Mesangial cell (primary cell): ENCODE data around the gene CCL18. TPM values are rescaled to one million over a fixed set of nuclear protein-coding genes. Genes with fewer than 3 reads are reported as not detected.

Source experiments
- total RNA-seq: library from RNA; depleted of rRNA; stranded (reverse); fragments of >200 nt; gene quantifications from 2 replicates; pipeline ENCODE4 v1.2.3, GENCODE V29; 2015

The CCL18 gene, protein sequence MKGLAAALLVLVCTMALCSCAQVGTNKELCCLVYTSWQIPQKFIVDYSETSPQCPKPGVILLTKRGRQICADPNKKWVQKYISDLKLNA
- not detected in 2 replicates for total RNA-seq

DNA sequence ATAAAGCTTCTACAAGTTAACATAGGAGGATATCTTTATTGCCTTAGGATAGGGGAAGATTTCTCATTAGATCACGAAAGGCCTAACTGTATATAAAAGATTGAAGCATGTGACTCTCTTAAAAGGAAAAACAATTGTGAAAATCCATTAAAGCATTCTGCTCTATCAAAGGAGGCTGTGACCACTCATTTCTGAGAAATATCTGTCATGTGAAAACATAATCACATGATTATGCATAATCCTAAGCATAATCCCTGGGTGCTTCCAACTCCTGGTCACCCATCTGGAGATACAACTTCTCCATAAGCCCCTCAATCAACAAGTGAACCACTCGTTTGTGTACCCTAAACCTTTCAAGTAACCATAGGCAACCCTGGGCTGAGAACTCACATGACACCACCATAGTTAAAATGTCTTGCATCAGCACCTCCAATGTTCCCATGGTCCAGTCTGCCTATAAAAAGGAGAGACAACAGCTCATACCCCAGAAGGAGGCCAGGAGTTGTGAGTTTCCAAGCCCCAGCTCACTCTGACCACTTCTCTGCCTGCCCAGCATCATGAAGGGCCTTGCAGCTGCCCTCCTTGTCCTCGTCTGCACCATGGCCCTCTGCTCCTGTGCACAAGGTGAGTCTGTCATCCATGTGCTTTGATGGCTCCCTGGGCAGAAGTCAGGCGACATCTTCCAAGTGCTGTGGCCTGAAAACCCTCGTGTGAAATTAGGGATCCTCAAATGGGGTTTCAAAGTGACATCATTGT, at the start of gene CCL18:
TSS of gene CCL18 (plus strand) at position 487 of the 756 bp plus-strand sequence. CDS start at position 558, 71 bp downstream.

GRCh38 chr17:36017799-36018198, 46.3 kb upstream of the CCL18 start, which contains the start of gene CCL23:
Gene CCL23, minus strand, starts transcription at chr17:36017972. Its CDS starts 75 bp downstream, at chr17:36017897.

DNA sequence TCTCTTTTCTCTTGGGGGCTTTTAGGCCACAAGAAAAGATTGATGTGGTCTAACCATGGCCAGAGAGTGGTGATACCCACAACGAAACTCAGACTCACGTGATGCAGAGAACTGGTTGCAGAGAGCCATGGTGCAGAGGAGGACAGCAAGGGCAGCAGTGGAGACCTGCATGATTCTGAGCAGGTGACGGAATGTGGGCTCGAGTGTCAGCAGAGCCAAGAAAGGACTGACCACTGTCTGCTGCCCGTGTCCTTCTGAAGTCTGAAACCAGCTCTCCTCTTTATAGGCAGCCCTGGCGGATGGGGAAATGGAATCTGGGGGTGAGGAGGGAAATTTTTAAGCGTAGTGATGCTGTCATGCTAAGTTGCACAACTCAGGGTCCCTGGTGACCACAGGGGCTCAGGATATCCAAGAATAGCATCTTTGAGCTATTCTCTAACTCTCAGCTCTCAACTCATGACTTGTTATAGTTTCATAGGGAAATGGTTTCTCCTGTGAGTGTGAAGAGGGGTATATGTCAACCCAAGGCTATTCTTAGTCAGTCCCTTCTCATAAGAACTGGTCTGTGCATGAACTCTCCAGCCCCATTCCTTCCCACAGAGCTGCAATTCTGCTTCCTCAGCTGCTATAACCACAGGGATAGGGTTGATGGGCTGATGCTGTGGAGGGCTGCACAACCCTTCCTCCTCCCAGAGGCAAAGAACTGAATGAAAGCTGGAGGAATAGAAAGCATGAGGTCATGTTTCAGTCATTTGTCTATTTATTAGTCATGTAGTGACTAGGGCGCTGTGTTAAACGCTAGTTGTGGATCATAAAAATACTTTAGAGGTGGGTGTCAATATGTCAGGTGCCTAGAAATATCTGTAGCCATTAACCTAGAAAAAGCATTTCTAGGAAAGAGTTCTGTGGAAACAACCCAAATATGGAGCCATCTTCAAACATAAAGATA, 26.1 kb downstream of the CCL18 start, which contains the start of gene CCL3:
TSS of gene CCL3 (minus strand) at position 256 of the 949 bp plus-strand sequence. CDS start at position 171, 85 bp downstream.

DNA sequence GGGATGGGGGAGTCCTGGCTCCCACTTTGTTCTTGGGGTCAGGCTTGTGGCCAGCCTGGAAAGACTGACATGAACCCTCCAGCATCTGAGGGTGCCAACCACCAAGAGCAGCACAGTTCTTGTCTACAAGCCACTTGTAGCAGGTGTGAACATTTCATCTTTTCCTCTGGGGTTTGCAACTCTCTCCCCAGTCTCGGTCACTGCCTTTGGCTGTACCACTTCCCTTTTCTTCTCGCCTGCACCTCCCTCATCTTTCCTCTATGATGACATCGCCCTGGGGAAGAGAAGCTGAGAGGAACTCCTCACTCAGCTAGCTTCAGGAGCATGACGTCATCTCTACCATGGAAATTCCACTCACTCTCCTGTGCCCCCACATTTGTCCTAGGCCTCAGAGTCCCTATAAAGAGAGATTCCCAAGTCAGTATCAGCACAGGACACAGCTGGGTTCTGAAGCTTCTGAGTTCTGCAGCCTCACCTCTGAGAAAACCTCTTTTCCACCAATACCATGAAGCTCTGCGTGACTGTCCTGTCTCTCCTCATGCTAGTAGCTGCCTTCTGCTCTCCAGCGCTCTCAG, 39.4 kb downstream of the CCL18 start, which contains the start of gene CCL4:
TSS of gene CCL4 (plus strand) at position 427 of the 575 bp plus-strand sequence. CDS start at position 506, 79 bp downstream.

Other genes with a start within 250 kb of the CCL18 start
- gene HEATR9, start 195.4 kb upstream of the CCL18 start, total RNA-seq: not detected in 2 replicates
- not detected in 2 replicates for gene CCL5, start 183.9 kb upstream of the CCL18 start, total RNA-seq
- gene RDM1, start 133.5 kb upstream of the CCL18 start, total RNA-seq: 0.25 and 1.3 TPM in 2 replicates
- not detected in 2 replicates for gene LYZL6, start 120.6 kb upstream of the CCL18 start, total RNA-seq
- gene CCL16, start 82.8 kb upstream of the CCL18 start, total RNA-seq: not detected in 2 replicates
- not detected in 2 replicates for gene CCL14, start 77.5 kb upstream of the CCL18 start, total RNA-seq
- gene CCL15, start 62.7 kb upstream of the CCL18 start, total RNA-seq: not detected in 2 replicates
- gene CCL23, start 46.3 kb upstream of the CCL18 start, total RNA-seq: not detected in 2 replicates
- gene CCL3, start 25.9 kb downstream of the CCL18 start, total RNA-seq: not detected in 2 replicates
- gene CCL4, start 39.6 kb downstream of the CCL18 start, total RNA-seq: not detected in 2 replicates
- 1.8 TPM in 1 of 2 replicates, not detected in the other for gene TBC1D3B, start 112.4 kb downstream of the CCL18 start, total RNA-seq
- gene CCL3L1, start 132.5 kb downstream of the CCL18 start, total RNA-seq: not detected in 2 replicates
- not detected in 2 replicates for gene CCL4L2, start 146.8 kb downstream of the CCL18 start, total RNA-seq
- 2.5 TPM in 1 of 2 replicates, not detected in the other for gene TBC1D3I, start 200.3 kb downstream of the CCL18 start, total RNA-seq